Left lung (tissue), 10 donors: ENCODE results near the gene CTNNAL1. TPM values are rescaled to one million over a fixed set of nuclear protein-coding genes. Genes with fewer than 3 reads are reported as not detected.

Experiments used
- ATAC-seq: fragments of 200-7000 bp; cut with Tn5 transposase; one replicate; pipeline ENCODE4 v1.9.1; 2020; ENCODE audit warnings: moderate library complexity
- DNase-seq, 4 donors: peaks; one replicate each; pipeline ENCODE4 v3.0.0-alpha.2; 2013 to 2020
- H3K27ac ChIP-seq, 2 donors: fragments of 200-600 bp; sonication (generic) in 1 of 2; one replicate each; pipeline versions ENCODE4 v1.5.0 to v1.8.0; 2020 to 2021
- H3K27me3 ChIP-seq, 2 donors: fragments of 200-600 bp; sonication (generic) in 1 of 2; one replicate each; pipeline versions ENCODE4 v1.5.0 to v1.8.0; 2020 to 2021
- H3K36me3 ChIP-seq, 2 donors: fragments of 200-600 bp; sonication (generic) in 1 of 2; one replicate each; pipeline versions ENCODE4 v1.5.0 to v1.8.0; 2020 to 2021
- H3K4me1 ChIP-seq, 2 donors: fragments of 200-600 bp; one replicate each; pipeline ENCODE4 v1.8.0; 2021
- H3K4me3 ChIP-seq, 2 donors: fragments of 200-600 bp; sonication (generic) in 1 of 2; one replicate each; pipeline versions ENCODE4 v1.5.0 to v1.8.0; 2020 to 2021; ENCODE audit warnings: mild to moderate bottlenecking in 1 of 2
- H3K9me3 ChIP-seq, 2 donors: fragments of 200-600 bp; sonication (generic) in 1 of 2; one replicate each; pipeline versions ENCODE4 v1.5.0 to v1.8.0; 2020 to 2021
- CTCF ChIP-seq, 2 donors: fragments of 200-600 bp; sonication (generic) in 1 of 2; IDR thresholded peaks; one replicate each; pipeline versions ENCODE4 v1.5.0 to v1.8.0; 2021; ENCODE audit warnings: antibody characterized with exemption in 2 of 2
- intact Hi-C, 2 donors: fragments of 100-400 bp; cut with DNase I; formaldehyde crosslinking; loops; one replicate each; pipeline versions ENCODE4 v1.11.2 to v1.14.2; 2022
- polyA plus RNA-seq, 6 donors: library from polyadenylated mRNA; unstranded; fragments of 120-200 nt; gene quantifications; one replicate each; pipeline ENCODE4 v1.2.1, GENCODE V29; 2013; ENCODE audit not compliant: insufficient read length in 6 of 6
- total RNA-seq, 2 donors: library from RNA; stranded (reverse); fragmentation: NEBNext Ultra II Directional; extraction: Animal tissue kit (Norgen Biotek cat#: 25700); gene quantifications; one replicate each; pipeline ENCODE4 v1.2.1, GENCODE V29; 2021
- donor health status: DM: no; HTN: yes; CAD: no.
- donor health status: DM: no; HTN: no; CAD: no.

The CTNNAL1 gene
- total and polyA plus RNA-seq, 8 donors: 47.7 to 102 (median 87.8) TPM

GRCh38 chr9:109020581-109021511 lies 7.5 kb upstream of the CTNNAL1 start:
- ATAC-seq (no peak), DNase-seq (no peak)
- no peak for TF ChIP-seq CTCF (IDR thresholded peaks at IDR 0.05)
- Histone ChIP-seq H3K4me3 (no peak overlapping the region), H3K27me3 (no peaks in the 10 kb centered on the region), H3K36me3 (peaks cover 0 to 11% of the 10 kb centered on the region in 2 donors), H3K4me1 (peaks cover 0 to 15% of the 10 kb centered on the region in 2 donors), H3K9me3 (no peaks in the 10 kb centered on the region), H3K27ac (no peak overlapping the region)
- intact Hi-C loops: no loop called here

GRCh38 chr9:109020113-109020512 lies 6.8 kb upstream of the CTNNAL1 start:
- Histone ChIP-seq H3K9me3 (no peaks in the 10 kb centered on the region), H3K4me1 (peaks cover under 1 to 10% of the 10 kb centered on the region in 2 donors), H3K27ac (no peak overlapping the region), H3K4me3 (no peak overlapping the region), H3K36me3 (peaks cover 0 to 11% of the 10 kb centered on the region in 2 donors), H3K27me3 (no peaks in the 10 kb centered on the region)
- no peak for DNase-seq
- ATAC-seq: no peak
- intact Hi-C loops: no loop called here
- TF ChIP-seq CTCF (IDR thresholded peaks at IDR 0.05): no peak

- no peaks in the 10 kb centered on the region for H3K27me3 ChIP-seq
- H3K4me3 ChIP-seq: no peak overlapping the region
- H3K36me3 ChIP-seq: peaks cover 0 to 11% of the 10 kb centered on the region in 2 donors
- peaks cover 8 to 17% of the 10 kb centered on the region in 2 donors for H3K4me1 ChIP-seq
- no peak overlapping the region for H3K27ac ChIP-seq
- DNase-seq (no peak), ATAC-seq (no peak)
- H3K9me3 ChIP-seq: no peaks in the 10 kb centered on the region
- TF ChIP-seq CTCF (IDR thresholded peaks at IDR 0.05): no peak
- intact Hi-C loops: no loop called here
These were observed 6.1 kb upstream of the CTNNAL1 start for GRCh38 chr9:109019420-109019819.

- Histone ChIP-seq H3K27me3 (no peaks in the 10 kb centered on the region), H3K9me3 (no peaks in the 10 kb centered on the region), H3K27ac (peak overlapping the region in 1 of 2 donors; percentile 8), H3K36me3 (peaks cover 0 to 11% of the 10 kb centered on the region in 2 donors), H3K4me1 (peaks cover 16 to 26% of the 10 kb centered on the region in 2 donors), H3K4me3 (no peak overlapping the region)
- DNase-seq (no peak), ATAC-seq (no peak)
- no peak for TF ChIP-seq CTCF (IDR thresholded peaks at IDR 0.05)
- intact Hi-C loops: no loop called here
These were observed 4.2 kb upstream of the CTNNAL1 start for GRCh38 chr9:109017493-109017892.

GRCh38 chr9:109017061-109017460 lies 3.8 kb upstream of the CTNNAL1 start:
- no peak for DNase-seq

More at GRCh38 chr9:109017061-109017460, 3.8 kb upstream of the CTNNAL1 start:
- peaks cover 16 to 30% of the 10 kb centered on the region in 2 donors for H3K4me1 ChIP-seq
- no peaks in the 10 kb centered on the region for H3K9me3 ChIP-seq
- H3K4me3 ChIP-seq: no peak overlapping the region
- TF ChIP-seq CTCF (IDR thresholded peaks at IDR 0.05): no peak
- intact Hi-C loops: no loop called here
- peak overlapping the region in 1 of 2 donors; percentile 8 for H3K27ac ChIP-seq
- no peaks in the 10 kb centered on the region for H3K27me3 ChIP-seq
- peaks cover 0 to 11% of the 10 kb centered on the region in 2 donors for H3K36me3 ChIP-seq
- ATAC-seq: peak; percentile 7
